Endothelial cell (in vitro differentiated cells): ENCODE measurements around the gene CBFA2T3. TPM values are rescaled to one million over a fixed set of nuclear protein-coding genes. Genes with fewer than 3 reads are reported as not detected.

Source experiments
- DNase-seq: peaks from one replicate; pipeline ENCODE4 v3.0.0; 2021; ENCODE audit warnings: low spot score
- H3K27ac Mint-ChIP-seq: one replicate; pipeline ENCODE4 v1.8.0; 2021; ENCODE audit warnings: mixed read lengths, inconsistent platforms; ENCODE audit not compliant: unreplicated experiment
- H3K27me3 Mint-ChIP-seq: one replicate; pipeline ENCODE4 v1.8.0; 2021; ENCODE audit warnings: mild to moderate bottlenecking, moderate library complexity, mixed read lengths, inconsistent platforms; ENCODE audit not compliant: unreplicated experiment
- H3K36me3 Mint-ChIP-seq: one replicate; pipeline ENCODE4 v1.8.0; 2021; ENCODE audit warnings: mild to moderate bottlenecking, low read depth, mixed read lengths, inconsistent platforms; ENCODE audit not compliant: unreplicated experiment
- H3K4me1 Mint-ChIP-seq: one replicate; pipeline ENCODE4 v1.8.0; 2021; ENCODE audit warnings: mild to moderate bottlenecking, mixed read lengths, inconsistent platforms; ENCODE audit not compliant: unreplicated experiment
- H3K4me3 Mint-ChIP-seq: one replicate; pipeline ENCODE4 v1.8.0; 2021; ENCODE audit warnings: mild to moderate bottlenecking, mixed read lengths, inconsistent platforms; ENCODE audit not compliant: unreplicated experiment
- H3K9me3 Mint-ChIP-seq: one replicate; pipeline ENCODE4 v1.8.0; 2021; ENCODE audit warnings: mixed read lengths, inconsistent platforms; ENCODE audit not compliant: unreplicated experiment
- total RNA-seq: library from RNA; stranded (reverse); fragmentation: NEBNext Ultra II Directional; extraction: Animal tissue kit (Norgen Biotek cat#: 25700); gene quantifications from one replicate; pipeline ENCODE4 v1.2.1, GENCODE V29; 2021; ENCODE audit not compliant: unreplicated experiment
- TF ChIP-seq, protein P1 (sequence below): fragments of 200-600 bp; sonication (generic); IDR thresholded peaks from one replicate; pipeline ENCODE4 v1.5.0; 2021; ENCODE audit warnings: antibody characterized with exemption; ENCODE audit not compliant: unreplicated experiment

Gene CBFA2T3
- total RNA-seq, 1 donor from 2014 or later, result 1.6 TPM

DNA sequence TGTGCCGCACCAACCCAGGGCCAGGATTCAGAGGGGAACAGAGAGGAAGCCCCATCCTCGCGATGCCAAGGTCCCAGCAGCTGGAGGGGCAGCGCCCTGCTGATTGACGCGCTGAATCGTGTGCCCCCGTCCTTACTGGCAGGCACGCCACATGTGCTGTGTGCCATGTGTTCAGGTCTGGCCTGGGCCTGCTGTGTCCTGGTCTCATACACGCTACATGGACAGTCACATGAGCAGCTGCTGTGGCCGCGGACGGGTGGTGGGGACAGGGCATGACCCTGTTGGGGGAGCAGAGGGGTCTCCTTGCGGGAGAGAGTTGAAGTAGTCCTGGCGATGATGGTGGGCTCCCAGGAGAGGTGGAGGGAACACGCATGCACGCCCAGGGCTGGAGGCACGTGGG, 18.0 kb downstream of the CBFA2T3 start:
- Mint-ChIP-seq H3K27me3 (peaks cover 10% of the 10 kb centered on the region), H3K27ac (no peak overlapping the region), H3K9me3 (no peaks in the 10 kb centered on the region), H3K4me3 (no peak overlapping the region), H3K36me3 (no peaks in the 10 kb centered on the region), H3K4me1 (no peaks in the 10 kb centered on the region)
- TF ChIP-seq, protein P1, sequence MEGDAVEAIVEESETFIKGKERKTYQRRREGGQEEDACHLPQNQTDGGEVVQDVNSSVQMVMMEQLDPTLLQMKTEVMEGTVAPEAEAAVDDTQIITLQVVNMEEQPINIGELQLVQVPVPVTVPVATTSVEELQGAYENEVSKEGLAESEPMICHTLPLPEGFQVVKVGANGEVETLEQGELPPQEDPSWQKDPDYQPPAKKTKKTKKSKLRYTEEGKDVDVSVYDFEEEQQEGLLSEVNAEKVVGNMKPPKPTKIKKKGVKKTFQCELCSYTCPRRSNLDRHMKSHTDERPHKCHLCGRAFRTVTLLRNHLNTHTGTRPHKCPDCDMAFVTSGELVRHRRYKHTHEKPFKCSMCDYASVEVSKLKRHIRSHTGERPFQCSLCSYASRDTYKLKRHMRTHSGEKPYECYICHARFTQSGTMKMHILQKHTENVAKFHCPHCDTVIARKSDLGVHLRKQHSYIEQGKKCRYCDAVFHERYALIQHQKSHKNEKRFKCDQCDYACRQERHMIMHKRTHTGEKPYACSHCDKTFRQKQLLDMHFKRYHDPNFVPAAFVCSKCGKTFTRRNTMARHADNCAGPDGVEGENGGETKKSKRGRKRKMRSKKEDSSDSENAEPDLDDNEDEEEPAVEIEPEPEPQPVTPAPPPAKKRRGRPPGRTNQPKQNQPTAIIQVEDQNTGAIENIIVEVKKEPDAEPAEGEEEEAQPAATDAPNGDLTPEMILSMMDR, result no peak
- DNase-seq, result no peak

- Mint-ChIP-seq H3K27ac (no peak overlapping the region), H3K9me3 (no peaks in the 10 kb centered on the region), H3K36me3 (no peaks in the 10 kb centered on the region), H3K4me3 (no peak overlapping the region), H3K4me1 (no peaks in the 10 kb centered on the region), H3K27me3 (peaks cover 7% of the 10 kb centered on the region)
- TF ChIP-seq, protein P1, result no peak
- DNase-seq, result no peak
These were observed 19.0 kb downstream of the CBFA2T3 start for GRCh38 chr16:88957887-88958577.

DNA sequence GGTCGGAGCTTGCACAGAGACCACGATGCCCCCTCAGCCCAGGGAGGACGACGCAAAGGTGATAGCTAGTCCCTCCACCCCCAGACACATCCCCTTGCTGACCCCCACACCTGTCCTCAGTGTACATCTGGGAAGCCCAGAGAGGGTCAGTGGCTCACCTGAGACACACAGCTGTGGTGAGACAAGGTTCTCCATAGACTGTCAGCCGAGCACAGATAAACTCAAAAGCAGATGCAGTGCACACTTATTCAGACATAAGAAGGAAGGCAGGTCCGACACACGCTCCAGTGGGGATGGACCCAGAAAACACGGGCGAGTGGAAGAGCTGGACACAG, 19.6 kb downstream of the CBFA2T3 start:
- no peak overlapping the region for H3K27ac Mint-ChIP-seq
- TF ChIP-seq, protein P1, result no peak
- H3K27me3 Mint-ChIP-seq, result peaks cover 7% of the 10 kb centered on the region
- no peaks in the 10 kb centered on the region for H3K36me3 Mint-ChIP-seq
- no peak overlapping the region for H3K4me3 Mint-ChIP-seq
- no peaks in the 10 kb centered on the region for H3K4me1 Mint-ChIP-seq
- DNase-seq, result no peak
- no peaks in the 10 kb centered on the region for H3K9me3 Mint-ChIP-seq

- Mint-ChIP-seq H3K36me3 (no peaks in the 10 kb centered on the region), H3K27ac (no peak overlapping the region), H3K27me3 (peaks cover 7% of the 10 kb centered on the region), H3K9me3 (no peaks in the 10 kb centered on the region), H3K4me1 (no peaks in the 10 kb centered on the region), H3K4me3 (no peak overlapping the region)
- TF ChIP-seq, protein P1, result no peak
- DNase-seq, result no peak
These were observed 20.2 kb downstream of the CBFA2T3 start for GRCh38 chr16:88956546-88957432.

DNA sequence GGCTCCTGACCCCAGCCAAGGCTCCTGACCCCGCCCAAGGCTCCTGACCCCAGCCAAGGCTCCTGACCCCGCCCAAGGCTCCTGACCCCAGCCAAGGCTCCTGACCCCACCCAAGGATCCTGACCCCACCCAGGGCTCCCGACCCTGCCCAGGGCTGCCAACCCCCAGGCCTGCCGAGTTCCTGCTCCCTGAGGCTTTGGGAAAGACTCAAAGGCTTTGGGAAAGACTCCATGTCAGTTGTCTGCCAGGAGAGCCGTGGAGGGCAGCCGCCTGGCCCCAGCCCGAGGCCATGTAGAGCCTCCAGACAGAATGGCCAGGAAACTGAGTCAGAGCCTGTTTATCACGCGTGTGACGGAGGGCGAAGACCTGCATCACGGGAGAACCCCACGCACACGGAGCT, 21.1 kb downstream of the CBFA2T3 start:
- TF ChIP-seq, protein P1, result no peak
- Mint-ChIP-seq H3K9me3 (no peaks in the 10 kb centered on the region), H3K4me1 (no peaks in the 10 kb centered on the region), H3K36me3 (no peaks in the 10 kb centered on the region), H3K4me3 (no peak overlapping the region), H3K27ac (no peak overlapping the region), H3K27me3 (peaks cover 7% of the 10 kb centered on the region)
- no peak for DNase-seq
